ENCODE measurements around the gene MARCHF2. TPM values are rescaled to one million over a fixed set of nuclear protein-coding genes. Genes with fewer than 3 reads are reported as not detected.
A peak's percentile ranks its signal among the peaks of the same experiment; 100 is the strongest.

MARCHF2 gene
- total and polyA plus RNA-seq, 4 donors, result 26.7 to 81.5 (median 47.8) TPM

GRCh38 chr19:8389891-8390616 lies 23.1 kb upstream of the MARCHF2 start, which contains the start of gene RAB11B:
Gene RAB11B, plus strand, starts transcription at chr19:8390360. Its CDS starts 57 bp downstream, at chr19:8390417.
- TF ChIP-seq CTCF (IDR thresholded peaks at IDR 0.05; ENCODE audit: control extremely low read depth, extremely low read depth), result no peak
- Histone ChIP-seq H3K27me3 (ENCODE audit: control insufficient read depth in 3 of 3, insufficient read depth in 3 of 3, low read length in 2 of 3) (no peaks in the 10 kb centered on the region), H3K4me3 (peak within 1 kb of the TSS; percentile 88), H3K4me1 (ENCODE audit: control insufficient read depth in 5 of 5, insufficient read depth in 5 of 5, low read length in 5 of 5) (peaks cover 11 to 30% (median 16%) of the 10 kb centered on the region in 5 donors), H3K27ac (ENCODE audit: low read depth in 1 of 2, low read length in 1 of 2) (peak within 1 kb of the TSS; percentile 99 to 100), H3K36me3 (ENCODE audit: control insufficient read depth in 4 of 4, insufficient read depth in 4 of 4, low read length in 4 of 4) (peaks cover 0 to 4% (median 1%) of the 10 kb centered on the region in 4 donors), H3K9me3 (ENCODE audit: control insufficient read depth in 4 of 4, insufficient read depth in 3 of 4, low read length in 3 of 4) (no peaks in the 10 kb centered on the region), H3K9ac (ENCODE audit: insufficient read depth in 1 of 2, low read length in 2 of 2) (peak within 1 kb of the TSS; percentile 93 to 96)
- 0% methylated on average over 64 to 70 of the region's 70 CpGs for WGBS, 2 donors
- DNase-seq (peak; percentile 99 to 100 (median 100)), ATAC-seq (ENCODE audit: insufficient read depth, low FRiP score) (peak; percentile 93)

- peak; percentile 91 to 96 (median 92) for DNase-seq
- no peaks in the 10 kb centered on the region for H3K27me3 ChIP-seq (ENCODE audit: control insufficient read depth in 3 of 3, insufficient read depth in 3 of 3, low read length in 2 of 3)
- H3K4me3 ChIP-seq, result peak overlapping the region; percentile 88
- peak; percentile 90 for ATAC-seq (ENCODE audit: insufficient read depth, low FRiP score)
- peak overlapping the region; percentile 99 to 100 for H3K27ac ChIP-seq (ENCODE audit: low read depth in 1 of 2, low read length in 1 of 2)
- peak overlapping the region; percentile 65 to 96 for H3K9ac ChIP-seq (ENCODE audit: insufficient read depth in 1 of 2, low read length in 2 of 2)
- WGBS, 2 donors, result 1 to 2% methylated on average over 25 to 28 of the region's 28 CpGs
- H3K36me3 ChIP-seq (ENCODE audit: control insufficient read depth in 4 of 4, insufficient read depth in 4 of 4, low read length in 4 of 4), result peaks cover 0 to 4% (median 1%) of the 10 kb centered on the region in 4 donors
- no peaks in the 10 kb centered on the region for H3K9me3 ChIP-seq (ENCODE audit: control insufficient read depth in 4 of 4, insufficient read depth in 3 of 4, low read length in 3 of 4)
- H3K4me1 ChIP-seq (ENCODE audit: control insufficient read depth in 5 of 5, insufficient read depth in 5 of 5, low read length in 5 of 5), result peaks cover 11 to 30% (median 16%) of the 10 kb centered on the region in 5 donors
- no peak for TF ChIP-seq CTCF (IDR thresholded peaks at IDR 0.05; ENCODE audit: control extremely low read depth, extremely low read depth)
These were observed 22.5 kb upstream of the MARCHF2 start for GRCh38 chr19:8390617-8390981.

GRCh38 chr19:8391198-8392016 lies 21.7 kb upstream of the MARCHF2 start:
- 65 to 66% methylated on average over 22 to 23 of the region's 23 CpGs for WGBS, 2 donors
- DNase-seq, result no peak
- peaks cover 11 to 31% (median 16%) of the 10 kb centered on the region in 5 donors for H3K4me1 ChIP-seq (ENCODE audit: control insufficient read depth in 5 of 5, insufficient read depth in 5 of 5, low read length in 5 of 5)

More at GRCh38 chr19:8391198-8392016, 21.7 kb upstream of the MARCHF2 start:
- Histone ChIP-seq H3K27me3 (ENCODE audit: control insufficient read depth in 3 of 3, insufficient read depth in 3 of 3, low read length in 2 of 3) (no peaks in the 10 kb centered on the region), H3K27ac (ENCODE audit: low read depth in 1 of 2, low read length in 1 of 2) (peak overlapping the region; percentile 62 to 79), H3K9ac (ENCODE audit: insufficient read depth in 1 of 2, low read length in 2 of 2) (peak overlapping the region in 1 of 2 donors; percentile 25), H3K9me3 (ENCODE audit: control insufficient read depth in 4 of 4, insufficient read depth in 3 of 4, low read length in 3 of 4) (no peaks in the 10 kb centered on the region), H3K36me3 (ENCODE audit: control insufficient read depth in 4 of 4, insufficient read depth in 4 of 4, low read length in 4 of 4) (peaks cover 0 to 4% (median 1%) of the 10 kb centered on the region in 4 donors), H3K4me3 (no peak overlapping the region)
- TF ChIP-seq CTCF (IDR thresholded peaks at IDR 0.05; ENCODE audit: control extremely low read depth, extremely low read depth), result no peak
- no peak for ATAC-seq (ENCODE audit: insufficient read depth, low FRiP score)

Measured in lung (tissue), 12 donors.